Lower leg skin (tissue), 4 donors: ENCODE measurements around the gene FTO. TPM values are rescaled to one million over a fixed set of nuclear protein-coding genes. Genes with fewer than 3 reads are reported as not detected.

Experiments used
- DNase-seq, 2 donors: peaks; one replicate each; pipeline ENCODE4 v3.0.0-alpha.2; 2019; ENCODE audit warnings: low spot score in 2 of 2
- H3K4me3 ChIP-seq: fragments of 200-600 bp; sonication (generic); 2 replicates; pipeline ENCODE4 v1.5.1; 2017; ENCODE audit warnings: mild to moderate bottlenecking, low read depth; ENCODE audit not compliant: poor library complexity, severe bottlenecking
- POLR2A ChIP-seq, 2 donors: fragments of 450-650 bp; IDR thresholded peaks; one replicate each; pipeline ENCODE4 v1.6.1; 2016 to 2017; ENCODE audit warnings: antibody characterized with exemption in 2 of 2, mild to moderate bottlenecking in 1 of 2, moderate library complexity in 1 of 2
- WGBS, 2 donors: methylation state at CpG; one replicate each; pipeline ENCODE4 v1.1.5; 2018; 5-methylcytosine and 5-hydroxymethylcytosine counted together
- intact Hi-C: fragments of 100-400 bp; cut with DNase I; formaldehyde crosslinking; loops from one replicate; pipeline ENCODE4 v1.15.0; 2023; ENCODE audit warnings: low total_unique reads
- total RNA-seq, 4 donors: library from RNA; depleted of rRNA; stranded (reverse); fragments of >200 nt; gene quantifications; one replicate each; pipeline ENCODE4 v1.1.0, GENCODE V29; 2016
- TF ChIP-seq, protein P1 (sequence below), 3 donors: fragments of 450-650 bp; IDR thresholded peaks; one replicate each; pipeline ENCODE4 v1.5.1; 2016; ENCODE audit warnings: antibody characterized with exemption in 3 of 3, mild to moderate bottlenecking in 3 of 3, moderate library complexity in 2 of 3

FTO gene
- total RNA-seq, 4 donors from 2014 or later: 61.2 to 88.2 (median 64.1) TPM

DNA sequence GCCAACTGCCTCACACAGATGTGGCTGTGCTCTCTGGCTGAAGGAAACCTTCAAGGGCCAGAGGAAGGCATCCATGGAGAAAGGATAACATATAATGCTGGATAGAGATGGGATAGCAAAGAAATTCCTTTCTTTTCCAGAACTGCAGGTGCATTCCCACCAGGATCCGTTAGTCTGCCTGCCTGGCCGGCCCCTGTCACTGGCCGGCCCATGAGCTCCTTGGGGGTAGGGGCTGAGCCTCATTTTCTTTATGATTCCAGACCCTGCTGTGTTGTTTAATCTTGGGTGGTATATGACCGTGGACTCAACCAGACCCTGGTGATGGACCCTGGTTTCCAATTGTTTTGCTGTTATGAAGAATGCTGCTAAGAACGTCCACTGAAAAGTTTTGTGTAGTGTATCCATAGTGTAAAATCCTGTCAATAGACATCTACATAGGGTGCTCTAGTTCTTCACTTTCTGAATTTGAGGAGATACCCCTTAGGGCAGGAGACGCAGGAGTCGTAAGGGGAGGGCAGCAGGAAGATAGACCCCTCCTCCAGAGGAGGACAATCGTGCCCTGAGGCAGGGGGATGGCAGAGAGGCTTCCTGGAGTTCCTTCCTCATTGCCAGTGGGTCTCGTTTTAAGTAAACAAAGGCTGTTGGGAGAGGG lies 489.2 kb downstream of the FTO start:
- intact Hi-C loops: loop anchor here (5.0 kb wide), 1 partner anchor 89 kb away; no protein-coding TSS in a partner anchor
- H3K4me3 ChIP-seq: no peak overlapping the region
- peak in 1 of 2 donors; percentile 75 for DNase-seq
- TF ChIP-seq, protein P1, sequence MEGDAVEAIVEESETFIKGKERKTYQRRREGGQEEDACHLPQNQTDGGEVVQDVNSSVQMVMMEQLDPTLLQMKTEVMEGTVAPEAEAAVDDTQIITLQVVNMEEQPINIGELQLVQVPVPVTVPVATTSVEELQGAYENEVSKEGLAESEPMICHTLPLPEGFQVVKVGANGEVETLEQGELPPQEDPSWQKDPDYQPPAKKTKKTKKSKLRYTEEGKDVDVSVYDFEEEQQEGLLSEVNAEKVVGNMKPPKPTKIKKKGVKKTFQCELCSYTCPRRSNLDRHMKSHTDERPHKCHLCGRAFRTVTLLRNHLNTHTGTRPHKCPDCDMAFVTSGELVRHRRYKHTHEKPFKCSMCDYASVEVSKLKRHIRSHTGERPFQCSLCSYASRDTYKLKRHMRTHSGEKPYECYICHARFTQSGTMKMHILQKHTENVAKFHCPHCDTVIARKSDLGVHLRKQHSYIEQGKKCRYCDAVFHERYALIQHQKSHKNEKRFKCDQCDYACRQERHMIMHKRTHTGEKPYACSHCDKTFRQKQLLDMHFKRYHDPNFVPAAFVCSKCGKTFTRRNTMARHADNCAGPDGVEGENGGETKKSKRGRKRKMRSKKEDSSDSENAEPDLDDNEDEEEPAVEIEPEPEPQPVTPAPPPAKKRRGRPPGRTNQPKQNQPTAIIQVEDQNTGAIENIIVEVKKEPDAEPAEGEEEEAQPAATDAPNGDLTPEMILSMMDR (IDR thresholded peaks at IDR 0.05): no peak
- no peak for TF ChIP-seq POLR2A (IDR thresholded peaks at IDR 0.05)
- 54 to 56% methylated on average over 9 of the region's 9 CpGs for WGBS, 2 donors

DNA sequence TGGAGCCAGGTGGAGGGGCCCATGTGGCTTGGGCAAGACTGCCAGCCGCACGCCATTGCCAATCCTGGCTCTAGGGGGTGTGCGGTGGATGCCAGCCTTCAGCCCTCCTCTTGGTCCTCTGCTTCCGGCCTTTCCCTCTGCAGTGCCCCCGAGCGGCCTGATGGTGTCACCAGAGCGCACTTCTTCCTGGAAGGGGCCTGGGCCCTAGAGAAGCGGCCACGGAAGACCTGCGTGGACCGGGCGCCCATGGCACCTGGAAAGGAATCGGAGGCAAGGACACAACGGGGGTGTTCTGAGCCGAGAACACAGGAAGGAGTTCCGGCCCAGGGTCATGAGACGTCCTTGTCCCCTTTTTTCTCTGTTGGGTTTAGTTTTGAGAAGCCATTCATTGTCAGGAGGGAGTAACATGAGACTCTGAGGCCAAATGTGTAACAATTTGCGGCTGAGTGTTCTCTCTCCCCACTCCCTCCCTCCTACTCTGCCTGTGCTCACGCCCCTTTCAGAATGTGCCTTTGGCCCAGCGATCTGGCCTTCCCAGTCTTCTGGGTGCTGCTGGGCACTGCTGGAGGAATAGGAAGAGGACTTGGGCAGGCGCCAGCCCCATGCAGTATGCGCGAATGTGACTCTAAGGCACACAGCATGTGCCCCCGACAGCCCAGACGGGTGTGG lies 489.8 kb downstream of the FTO start:
- 7 to 9% methylated on average over 20 to 25 of the region's 25 CpGs for WGBS, 2 donors
- intact Hi-C loops: loop anchor here (5.0 kb wide), 1 partner anchor 89 kb away; no protein-coding TSS in a partner anchor
- DNase-seq: peak; percentile 80 to 96
- TF ChIP-seq POLR2A (IDR thresholded peaks at IDR 0.05): no peak
- TF ChIP-seq, protein P1 (IDR thresholded peaks at IDR 0.05): peak in 1 of 3 donors; percentile 69
- no peak overlapping the region for H3K4me3 ChIP-seq

DNA sequence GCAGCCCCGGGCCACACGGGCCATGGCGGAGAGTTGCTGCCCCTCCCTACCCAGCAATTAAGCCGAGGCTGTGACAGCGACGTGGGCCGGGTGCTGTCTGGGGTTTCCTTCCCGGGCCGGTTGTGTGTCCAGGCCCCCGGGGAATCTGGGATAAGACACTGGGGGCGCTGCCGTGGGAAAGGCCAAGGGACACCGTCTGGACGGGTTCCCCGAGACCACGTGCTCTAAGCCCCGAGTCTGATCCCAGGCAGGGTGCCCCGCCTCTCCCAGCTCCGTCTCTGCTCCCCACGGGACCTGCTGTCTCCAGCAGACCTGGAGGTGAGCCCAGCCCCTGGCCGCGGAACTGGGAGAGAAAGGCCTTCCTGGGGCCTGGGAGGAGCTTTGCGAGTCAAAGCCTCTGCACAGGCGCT lies 490.4 kb downstream of the FTO start:
- no peak overlapping the region for H3K4me3 ChIP-seq
- DNase-seq: peak; percentile 71 to 95
- TF ChIP-seq POLR2A (IDR thresholded peaks at IDR 0.05): no peak
- TF ChIP-seq, protein P1 (IDR thresholded peaks at IDR 0.05): no peak

DNA sequence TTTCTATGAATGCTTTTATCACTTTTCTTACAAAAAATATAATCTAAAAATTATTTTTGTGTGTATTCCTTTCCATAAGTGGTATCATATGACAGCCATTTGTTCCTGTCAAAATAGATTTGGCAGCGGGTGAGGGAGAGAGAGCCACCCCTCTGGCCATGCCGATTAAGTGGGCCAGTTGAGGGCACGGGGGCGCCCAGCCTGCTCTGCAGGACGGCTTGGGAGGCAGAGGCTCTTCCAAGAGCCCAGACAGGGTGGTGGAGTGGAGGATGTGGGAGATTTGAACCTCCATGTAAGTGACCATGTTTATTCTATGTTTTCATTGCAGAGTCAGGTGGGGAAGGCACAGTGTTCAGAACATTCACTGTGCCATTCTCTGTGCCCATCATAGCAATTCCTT lies 493.8 kb downstream of the FTO start:
- no peak for TF ChIP-seq POLR2A (IDR thresholded peaks at IDR 0.05)
- TF ChIP-seq, protein P1 (IDR thresholded peaks at IDR 0.05): no peak
- H3K4me3 ChIP-seq: no peak overlapping the region
- 70 to 75% methylated on average over 5 of the region's 5 CpGs for WGBS, 2 donors
- DNase-seq: no peak
- intact Hi-C loops: no loop called here

More for the DNA sequence above, 490.4 kb downstream of the FTO start:
- intact Hi-C loops: loop anchor here (5.0 kb wide), 1 partner anchor 88 kb away; no protein-coding TSS in a partner anchor
- WGBS, 2 donors: 6 to 29% methylated on average over 10 to 21 of the region's 24 CpGs

DNA sequence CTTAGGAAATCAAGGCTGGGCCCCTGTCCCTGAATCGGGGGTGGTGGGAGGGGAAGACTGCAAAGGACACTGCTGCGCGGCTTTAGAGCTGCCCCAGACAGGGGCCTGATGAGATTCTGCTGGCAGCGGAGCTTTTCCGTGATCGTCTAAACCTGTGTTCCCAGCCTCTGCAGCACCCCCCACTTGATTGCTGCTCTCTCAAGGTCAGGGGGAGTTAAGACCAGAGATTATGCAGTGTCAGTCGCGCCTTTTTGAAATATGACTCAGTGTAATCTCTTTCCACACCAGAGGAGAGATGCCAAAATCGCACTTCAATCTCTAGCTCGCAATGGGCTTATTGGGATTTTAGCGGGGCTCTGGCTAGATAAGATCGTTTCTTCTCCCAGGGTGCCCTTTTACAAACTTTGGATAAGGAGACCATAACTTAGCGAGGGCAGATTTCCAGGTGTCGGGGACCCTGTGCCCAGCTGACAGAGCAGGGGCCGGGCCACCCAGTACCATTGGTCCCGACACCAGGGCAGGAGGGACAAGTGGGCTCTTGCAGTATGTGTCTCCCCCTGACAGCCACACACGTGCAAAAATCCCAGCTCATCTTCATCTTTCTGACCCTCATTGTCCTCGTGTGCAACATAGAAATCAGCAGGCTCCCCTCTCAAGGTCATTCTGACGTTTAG lies 495.7 kb downstream of the FTO start:
- peak in 1 of 2 donors; percentile 75 for DNase-seq
- intact Hi-C loops: loop anchor here (10.0 kb wide), 1 partner anchor 735 kb away; the partner anchor contains the start of gene IRX5
- TF ChIP-seq, protein P1 (IDR thresholded peaks at IDR 0.05): no peak
- no peak for TF ChIP-seq POLR2A (IDR thresholded peaks at IDR 0.05)
- WGBS, 2 donors: 86 to 89% methylated on average over 19 of the region's 19 CpGs
- no peak overlapping the region for H3K4me3 ChIP-seq
